Stimulated activated naive CD4-positive, alpha-beta T cell treated with Interleukin-2 at 50 U/mL for 16 hours (primary cell): ENCODE data around the gene PDE1C.
"Not testable (repeated sequence)": the region's sequence is repeated elsewhere in the genome, so short reads cannot be mapped to it uniquely, and the experiment has no call there.

Source experiments
- DNase-seq: peaks from one replicate; lab custom pipeline; 2025; lab: John Stamatoyannopoulos, UW

PDE1C gene

GRCh38 chr7:32043688-32044087 lies 26.5 kb downstream of the PDE1C start:
- DNase-seq: no peak

GRCh38 chr7:32042900-32043299 lies 27.3 kb downstream of the PDE1C start:
- no peak for DNase-seq

DNA sequence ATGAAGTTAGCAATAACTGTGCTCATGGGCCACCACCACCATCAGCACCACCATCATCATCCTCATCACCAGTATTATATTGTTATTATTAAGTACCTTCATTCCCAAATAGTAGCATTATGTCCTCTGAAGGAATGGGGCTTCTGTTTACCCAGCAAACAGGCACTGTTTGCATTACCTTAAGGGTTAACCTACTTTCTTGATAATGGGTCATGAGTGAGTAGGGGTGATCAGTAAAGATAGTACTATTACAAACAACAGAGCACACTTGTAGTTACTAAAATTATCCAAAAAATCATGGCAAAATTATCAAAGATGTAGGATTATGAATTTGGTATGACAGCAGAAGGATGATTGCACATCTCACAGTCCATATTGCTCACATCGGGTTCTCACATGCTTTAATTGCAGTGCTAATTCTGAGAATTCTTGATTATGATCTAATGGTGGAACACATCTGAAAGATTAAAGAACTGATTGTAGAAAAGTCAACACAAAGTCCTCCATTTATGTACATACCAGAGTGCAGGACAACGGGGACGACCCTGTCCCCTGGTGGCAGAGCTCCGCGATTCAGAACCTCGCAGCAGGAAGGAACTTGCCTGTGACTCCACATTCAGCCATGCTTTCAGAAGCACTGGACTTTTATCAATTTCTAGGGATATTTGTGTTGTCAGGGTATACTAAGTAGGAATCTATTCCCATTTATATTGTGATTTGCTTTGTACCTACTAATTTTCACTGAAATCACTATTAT lies 31.0 kb downstream of the PDE1C start:
- no peak for DNase-seq

DNA sequence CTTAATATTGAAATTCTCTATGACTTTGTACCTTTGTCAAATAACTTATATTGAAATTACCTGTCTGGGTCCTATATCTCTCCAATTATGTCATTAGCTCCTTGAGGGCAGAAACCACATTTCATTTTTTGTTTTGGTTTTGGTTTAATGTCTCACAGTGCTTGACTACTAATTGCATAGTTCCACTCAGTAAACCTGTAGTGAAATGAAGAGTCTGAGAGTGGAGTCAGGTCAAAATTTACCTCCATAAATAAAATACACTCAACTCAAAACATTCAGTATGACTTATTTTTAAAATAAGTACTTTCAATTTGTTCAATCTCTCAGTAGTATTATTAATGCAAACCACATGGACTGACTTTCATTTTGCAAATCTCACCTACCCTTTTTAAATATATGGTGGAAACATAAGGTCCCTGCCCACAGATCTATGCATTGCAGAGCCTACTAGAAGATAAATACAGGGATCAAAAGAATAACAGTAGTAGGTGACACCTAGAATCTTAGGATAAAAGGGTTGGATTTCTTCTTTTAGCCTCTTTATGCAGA lies 32.5 kb downstream of the PDE1C start:
- DNase-seq: no peak

DNA sequence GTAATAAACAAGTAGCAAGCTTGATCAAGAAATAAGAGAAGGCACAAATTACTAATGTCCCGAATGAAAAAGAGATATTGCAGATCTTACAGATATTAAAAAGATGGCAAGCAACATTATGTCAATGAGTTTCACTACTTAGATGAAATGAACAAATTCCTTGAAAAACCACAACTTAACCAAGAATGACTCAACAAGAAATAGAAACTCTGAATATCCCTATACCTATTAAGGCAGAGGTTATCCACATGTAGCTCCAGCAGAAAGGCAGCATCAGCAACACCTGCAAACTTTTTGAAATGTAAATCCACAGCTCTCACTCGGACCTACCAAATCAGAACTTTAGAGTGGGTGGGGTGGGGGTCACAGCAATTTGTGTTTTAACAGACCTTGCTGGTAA lies 33.6 kb downstream of the PDE1C start:
- DNase-seq: no peak

GRCh38 chr7:32034052-32034451 lies 36.2 kb downstream of the PDE1C start:
- no peak for DNase-seq

DNA sequence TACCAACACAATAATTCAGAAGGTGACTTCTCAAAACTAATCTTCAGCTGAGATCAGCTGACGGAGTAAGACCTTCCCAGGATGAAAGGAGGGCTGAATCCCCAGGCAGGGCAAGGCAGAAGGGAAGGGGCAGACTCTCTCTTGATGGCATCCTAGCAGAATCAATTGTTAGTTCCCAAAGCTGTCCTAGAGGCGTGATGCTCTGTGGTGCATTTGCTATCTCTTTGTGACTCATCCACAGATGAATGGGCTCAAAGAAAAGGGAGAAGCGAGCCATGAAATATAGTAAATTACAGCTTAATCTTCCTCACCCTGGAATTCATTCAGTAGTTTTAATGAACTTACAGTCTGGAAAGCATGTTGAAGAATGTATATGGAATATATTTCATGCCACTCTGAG lies 37.2 kb downstream of the PDE1C start:
- no peak for DNase-seq

DNA sequence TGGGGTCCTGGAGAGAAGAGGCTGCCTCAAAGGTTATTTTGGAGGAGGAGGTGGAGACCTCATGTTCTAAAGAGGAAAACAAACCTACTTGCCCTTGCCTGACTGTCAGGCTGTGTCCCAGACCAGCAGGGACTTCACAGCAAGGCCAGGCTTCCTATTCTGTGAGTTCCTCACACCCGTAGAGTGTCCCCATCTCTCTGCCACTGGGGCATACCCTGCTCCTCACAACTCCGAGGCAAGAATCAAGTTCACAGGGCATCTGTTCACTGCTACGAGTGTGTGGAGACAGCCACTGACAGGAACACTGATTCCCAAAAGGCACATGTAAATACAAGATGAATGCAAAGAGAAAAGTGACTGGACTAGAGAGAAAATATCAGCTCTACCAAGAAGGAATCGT lies 38.0 kb downstream of the PDE1C start:
- no peak for DNase-seq

DNA sequence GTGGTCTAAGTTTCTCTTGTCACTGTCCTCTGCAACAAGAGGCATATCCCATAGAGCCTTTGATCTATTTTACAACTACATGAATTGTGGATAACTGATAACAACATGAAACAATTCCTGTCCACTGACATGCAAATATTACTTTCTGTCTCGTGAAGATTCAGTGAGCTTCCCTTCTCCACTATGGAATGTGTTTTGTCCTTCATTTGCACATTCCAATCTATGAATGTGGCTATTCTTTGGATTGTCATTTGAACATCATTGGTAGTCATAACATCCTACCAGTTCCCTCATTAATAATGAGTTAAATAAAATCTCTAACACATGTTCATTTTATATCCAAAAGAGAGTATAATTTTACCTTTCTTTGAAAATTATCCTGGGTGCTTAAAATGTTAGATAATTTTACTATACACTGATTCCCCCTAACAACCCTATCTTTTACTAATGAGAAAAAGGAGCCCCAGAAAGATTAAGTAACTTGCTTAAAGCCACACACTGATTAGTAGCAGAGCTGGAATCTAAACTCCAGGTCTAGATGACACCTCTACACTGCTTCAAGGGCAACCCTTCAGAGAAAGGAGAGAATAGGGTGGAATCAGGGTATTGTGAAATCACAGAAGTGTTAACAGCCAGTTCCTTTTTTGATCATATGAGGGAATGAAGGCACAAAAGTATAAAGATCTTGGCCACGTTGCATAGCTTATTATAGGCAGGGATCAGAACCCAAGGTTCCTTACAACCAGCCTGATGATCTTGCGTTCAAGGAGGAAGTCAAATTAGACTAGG lies 39.1 kb downstream of the PDE1C start:
- no peak for DNase-seq

DNA sequence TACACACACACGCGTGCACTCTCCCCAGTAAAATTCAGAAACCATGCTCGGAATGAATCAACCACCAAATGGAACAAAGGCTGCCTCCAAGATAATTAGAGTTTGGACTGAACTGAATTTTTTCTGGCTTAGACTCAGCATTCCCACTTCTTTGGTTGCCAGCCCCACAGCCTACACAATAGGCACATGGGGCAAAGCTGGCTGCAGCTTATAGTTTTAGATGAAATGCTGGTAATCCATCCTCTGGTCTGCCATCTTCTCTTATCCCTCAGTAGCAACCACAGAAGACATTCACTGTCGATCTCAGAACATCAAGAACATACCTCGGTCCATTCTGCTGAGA lies 44.2 kb downstream of the PDE1C start:
- DNase-seq: no peak

DNA sequence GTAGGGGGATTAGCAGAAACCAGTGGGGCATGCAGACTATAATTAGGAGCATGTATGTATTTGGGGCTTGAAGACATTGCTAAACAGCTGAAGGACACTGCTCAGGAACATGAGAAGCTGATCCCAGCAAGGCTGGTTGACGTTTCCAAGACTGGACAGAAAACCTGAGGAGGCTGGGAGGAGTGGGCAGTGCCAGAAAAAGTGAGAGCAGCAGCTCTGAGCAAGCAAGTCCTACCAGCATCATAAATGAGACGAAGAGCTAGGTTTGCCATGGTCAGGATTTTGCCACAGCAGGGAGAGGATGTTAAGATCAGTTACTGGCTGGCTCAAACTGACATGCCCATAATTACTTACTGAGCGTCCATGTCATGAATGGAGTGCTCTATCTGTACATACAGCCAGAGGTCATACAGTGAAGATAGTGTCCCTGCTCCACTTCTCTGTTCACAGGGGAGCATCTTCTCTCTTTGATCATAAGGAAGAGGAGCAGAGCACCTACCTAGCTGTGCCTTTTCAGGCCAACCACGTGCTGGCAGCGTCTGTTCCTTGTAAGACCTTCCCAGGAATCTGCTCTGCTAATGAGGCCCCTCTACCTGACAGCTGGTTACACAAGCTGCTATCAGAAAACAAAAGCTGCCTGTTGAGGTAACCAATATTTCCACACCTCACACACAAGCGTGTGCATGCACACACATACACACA lies 44.7 kb downstream of the PDE1C start:
- no peak for DNase-seq

DNA sequence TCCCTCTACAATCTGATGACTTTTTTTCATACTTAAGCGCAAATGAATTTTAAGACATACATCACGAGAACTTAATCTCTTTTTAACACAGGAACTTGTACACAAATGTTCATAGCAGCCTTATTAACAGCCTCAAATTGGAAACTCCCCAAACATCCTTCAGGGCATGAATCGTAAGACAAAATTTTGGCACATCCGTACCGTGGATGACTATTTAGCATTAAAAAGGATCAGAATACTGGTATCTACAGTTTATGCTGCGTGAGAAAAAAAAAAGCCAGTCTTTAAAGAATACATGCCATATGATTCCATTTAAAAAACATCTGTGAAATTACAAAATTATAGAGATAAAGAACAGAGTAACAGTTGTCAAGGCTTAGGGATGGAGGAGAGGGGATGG lies 46.8 kb downstream of the PDE1C start:
- no peak for DNase-seq

GRCh38 chr7:32022966-32023365 lies 47.2 kb downstream of the PDE1C start:
- DNase-seq: no peak

DNA sequence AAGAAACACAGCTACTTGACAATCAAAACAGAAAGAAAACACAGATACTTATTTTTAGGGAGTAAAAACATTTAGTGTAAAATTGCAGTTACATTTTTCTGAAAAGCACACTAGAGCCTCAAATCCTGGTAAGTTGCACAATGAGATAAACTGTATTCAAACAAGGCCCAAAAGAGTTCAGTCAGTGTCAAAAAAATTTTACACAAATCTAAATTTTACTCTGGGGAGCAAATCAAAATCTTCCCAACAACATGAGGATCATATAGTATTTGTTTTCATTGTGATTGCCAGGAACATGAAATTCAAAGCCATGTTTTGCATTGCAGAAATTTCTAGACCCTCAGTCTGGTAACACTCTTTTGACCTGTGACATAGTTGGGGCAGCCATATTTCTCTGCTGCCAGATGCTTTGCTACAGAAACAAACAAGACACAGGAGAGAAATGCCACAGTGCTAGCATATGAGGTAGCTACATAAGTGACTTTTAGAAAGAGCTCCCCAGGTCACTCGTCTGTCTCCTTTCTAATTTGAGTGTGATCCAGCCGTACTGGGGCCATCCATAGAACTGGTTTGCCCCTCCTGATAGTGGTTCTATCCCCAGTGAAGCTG lies 49.6 kb downstream of the PDE1C start:
- DNase-seq: no peak

DNA sequence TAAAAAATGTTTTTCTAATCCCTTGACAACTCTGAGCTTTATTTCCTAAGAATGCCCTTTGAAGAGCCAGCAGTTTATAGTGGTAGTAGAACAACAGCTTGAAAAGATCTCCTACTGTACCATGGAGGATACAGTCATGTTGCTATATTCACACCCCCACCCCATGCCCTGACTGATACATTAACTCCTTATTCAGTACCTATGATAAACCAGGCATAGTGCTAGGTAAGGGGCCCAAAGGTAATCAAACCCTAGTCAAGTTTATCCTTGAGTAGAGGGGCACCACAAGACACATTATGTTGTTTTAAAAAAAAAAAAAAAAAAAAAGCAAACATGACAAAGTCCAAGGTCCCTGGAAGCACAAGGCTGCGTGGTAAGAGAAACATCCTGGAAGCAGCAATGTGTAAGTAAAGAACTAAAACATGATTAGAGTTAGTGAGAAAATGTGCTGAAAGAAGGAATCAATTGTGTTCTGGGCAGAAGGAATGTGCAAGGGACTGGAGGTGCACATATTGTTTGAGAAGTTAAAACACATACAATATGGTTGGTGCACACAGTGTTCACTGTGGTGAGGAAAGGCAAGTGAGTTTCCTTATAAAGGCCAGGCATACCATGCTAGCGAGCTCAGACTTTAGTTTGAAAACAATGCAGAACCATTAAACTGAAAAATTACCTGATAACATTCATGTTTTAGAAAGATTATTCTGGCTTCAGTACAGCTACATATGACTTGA lies 51.2 kb downstream of the PDE1C start:
- no peak for DNase-seq

- DNase-seq: no peak
Measured at GRCh38 chr7:32015133-32015532, 55.1 kb downstream of the PDE1C start.

GRCh38 chr7:32013471-32013870 lies 56.7 kb downstream of the PDE1C start:
- DNase-seq: not testable (repeated sequence)

DNA sequence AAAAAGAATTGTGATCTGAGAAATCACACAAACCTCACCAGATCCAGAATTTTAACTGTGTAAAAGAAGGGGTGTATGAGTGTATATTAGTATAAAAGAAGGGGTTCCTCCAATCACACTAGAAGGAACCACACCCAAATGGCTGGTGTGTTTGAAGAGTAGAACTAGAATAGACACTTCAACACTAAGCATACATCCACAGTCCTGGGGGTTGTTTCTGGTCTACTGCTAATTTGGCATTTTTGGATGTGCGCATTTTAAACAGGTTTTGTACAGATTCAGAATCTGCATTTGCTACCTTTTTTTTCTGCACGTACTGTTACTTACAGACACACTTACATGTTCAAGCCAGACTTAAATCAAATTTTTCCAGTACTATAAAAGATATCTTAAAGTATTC lies 64.6 kb downstream of the PDE1C start:
- DNase-seq: no peak

DNA sequence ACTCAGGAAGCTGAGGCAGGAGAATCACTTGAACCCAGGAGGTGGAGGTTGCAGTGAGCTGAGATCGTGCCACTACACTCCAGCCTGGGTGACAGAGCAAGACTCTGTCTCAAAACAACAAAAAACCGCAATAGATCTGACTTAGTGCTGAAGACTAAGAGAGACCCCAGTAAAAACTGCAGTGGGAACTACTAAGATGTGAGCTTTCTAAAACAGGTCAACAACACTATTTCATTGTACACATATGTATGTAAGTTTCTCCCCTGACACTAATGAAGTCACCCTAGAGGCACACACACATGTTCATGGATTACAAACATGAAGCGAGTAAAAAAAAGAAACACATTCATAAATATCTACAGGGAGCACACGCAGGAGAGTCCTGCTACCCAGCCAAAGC lies 68.3 kb downstream of the PDE1C start:
- no peak for DNase-seq

DNA sequence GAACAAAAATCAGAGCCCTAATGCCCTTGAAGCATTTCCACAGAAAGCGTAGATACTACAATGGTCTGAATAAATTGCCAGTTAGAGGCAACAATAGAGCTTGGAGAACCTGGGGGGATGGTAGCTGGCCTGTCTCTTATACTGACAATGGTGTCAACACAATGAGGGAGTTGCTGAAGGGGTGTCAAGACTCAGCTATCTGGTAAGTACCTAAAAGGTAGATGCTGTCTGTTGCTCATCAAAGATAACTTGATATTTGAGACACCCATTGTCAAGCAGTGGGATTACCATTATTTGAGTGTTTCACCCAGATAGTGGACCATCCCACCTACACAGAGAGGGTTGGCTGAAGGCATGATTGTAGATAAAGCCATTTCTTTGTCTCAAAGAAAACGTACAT lies 72.8 kb downstream of the PDE1C start:
- no peak for DNase-seq

DNA sequence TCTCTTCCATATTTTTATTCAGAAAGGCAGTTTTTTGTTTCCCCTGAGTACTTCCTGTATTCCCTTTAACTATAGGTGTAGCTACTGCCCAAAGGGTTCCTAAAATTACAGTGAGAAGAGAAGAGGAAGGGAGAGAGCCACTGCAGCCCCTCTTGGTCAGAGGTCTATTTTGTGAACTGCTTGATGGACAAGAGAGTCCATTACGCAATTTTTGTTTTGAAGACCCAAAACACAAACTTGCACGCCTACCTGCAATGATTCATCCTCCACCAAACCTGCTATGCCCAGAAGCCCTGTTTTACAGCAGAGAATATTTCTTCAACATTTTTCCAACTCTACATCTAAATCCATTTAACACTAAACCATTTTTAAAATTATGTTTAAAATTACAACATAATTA lies 75.1 kb downstream of the PDE1C start:
- DNase-seq: no peak

- DNase-seq: no peak
Measured at GRCh38 chr7:31991846-31992245, 78.4 kb downstream of the PDE1C start.
